ENCODE results near the gene RGR. TPM values are rescaled to one million over a fixed set of nuclear protein-coding genes. Genes with fewer than 3 reads are reported as not detected.
A peak's percentile ranks its signal among the peaks of the same experiment; 100 is the strongest.

The RGR gene
- total and polyA plus RNA-seq, 2 donors (not counting 1 experiment from before 2014, with no cell fraction given), result not detected

GRCh38 chr10:84256510-84257342 lies 11.9 kb downstream of the RGR start:
- H3K4me1 ChIP-seq (ENCODE audit: control insufficient read depth, extremely low read depth, insufficient read depth, low read length), result no peaks in the 10 kb centered on the region
- H3K4me2 ChIP-seq (ENCODE audit: extremely low read depth, insufficient read depth, low read length), result no peak overlapping the region
- no peaks in the 10 kb centered on the region for H4K20me1 ChIP-seq (ENCODE audit: control insufficient read depth, extremely low read depth, insufficient read depth, low read length)
- H3K36me3 ChIP-seq (ENCODE audit: control insufficient read depth, insufficient read depth, low read length), result no peaks in the 10 kb centered on the region
- H3K9ac ChIP-seq (ENCODE audit: insufficient read depth, low read length), result no peak overlapping the region
- no peak overlapping the region for H3K27ac ChIP-seq (ENCODE audit: insufficient read depth, low read length)
- no peaks in the 10 kb centered on the region for H3K79me2 ChIP-seq (ENCODE audit: control insufficient read depth, insufficient read depth, low read length)
- H2AFZ ChIP-seq (ENCODE audit: low read length), result no peak overlapping the region
- H3K4me3 ChIP-seq (replicated peaks in 1 of 4; ENCODE audit: control extremely low read depth in 1 of 4, insufficient read depth in 1 of 4, low read depth in 3 of 4, low read length in 4 of 4), result no peak overlapping the region
- no peaks in the 10 kb centered on the region for H3K9me3 ChIP-seq (ENCODE audit: control insufficient read depth, insufficient read depth, low read depth, low read length)
- DNase-seq (ENCODE audit: low read depth in 2 of 2), result peak; percentile 25 to 44
- TF ChIP-seq CTCF (conservative IDR thresholded peaks at IDR 0.05 in 1 of 2, IDR thresholded peaks at IDR 0.05 in 1 of 2; ENCODE audit: low read depth in 1 of 2, low read length in 2 of 2) (peak; percentile 43 to 69), EZH2 (IDR thresholded peaks at IDR 0.05; ENCODE audit: low read length, missing control alignments) (no peak)
- peaks cover 9% of the 10 kb centered on the region for H3K27me3 ChIP-seq (ENCODE audit: control insufficient read depth, insufficient read depth, low read length)

- Histone ChIP-seq H3K79me2 (ENCODE audit: control insufficient read depth, insufficient read depth, low read length) (no peaks in the 10 kb centered on the region), H3K27ac (ENCODE audit: insufficient read depth, low read length) (no peak overlapping the region), H3K4me3 (replicated peaks in 1 of 4; ENCODE audit: control extremely low read depth in 1 of 4, insufficient read depth in 1 of 4, low read depth in 3 of 4, low read length in 4 of 4) (no peak overlapping the region), H2AFZ (ENCODE audit: low read length) (no peak overlapping the region), H3K27me3 (ENCODE audit: control insufficient read depth, insufficient read depth, low read length) (peaks cover 9% of the 10 kb centered on the region), H3K9ac (ENCODE audit: insufficient read depth, low read length) (no peak overlapping the region), H3K4me2 (ENCODE audit: extremely low read depth, insufficient read depth, low read length) (no peak overlapping the region), H3K9me3 (ENCODE audit: control insufficient read depth, insufficient read depth, low read depth, low read length) (no peaks in the 10 kb centered on the region), H3K4me1 (ENCODE audit: control insufficient read depth, extremely low read depth, insufficient read depth, low read length) (no peaks in the 10 kb centered on the region), H4K20me1 (ENCODE audit: control insufficient read depth, extremely low read depth, insufficient read depth, low read length) (no peaks in the 10 kb centered on the region), H3K36me3 (ENCODE audit: control insufficient read depth, insufficient read depth, low read length) (no peaks in the 10 kb centered on the region)
- TF ChIP-seq EZH2 (IDR thresholded peaks at IDR 0.05; ENCODE audit: low read length, missing control alignments), result no peak
- TF ChIP-seq CTCF (conservative IDR thresholded peaks at IDR 0.05 in 1 of 2, IDR thresholded peaks at IDR 0.05 in 1 of 2; ENCODE audit: low read depth in 1 of 2, low read length in 2 of 2), result no peak
- no peak for DNase-seq (ENCODE audit: low read depth in 2 of 2)
Measured at GRCh38 chr10:84257343-84258020, 12.6 kb downstream of the RGR start.

GRCh38 chr10:84258034-84258695 lies 13.3 kb downstream of the RGR start:
- Histone ChIP-seq H3K27ac (ENCODE audit: insufficient read depth, low read length) (no peak overlapping the region), H3K4me1 (ENCODE audit: control insufficient read depth, extremely low read depth, insufficient read depth, low read length) (no peaks in the 10 kb centered on the region), H3K79me2 (ENCODE audit: control insufficient read depth, insufficient read depth, low read length) (no peaks in the 10 kb centered on the region), H3K36me3 (ENCODE audit: control insufficient read depth, insufficient read depth, low read length) (no peaks in the 10 kb centered on the region), H4K20me1 (ENCODE audit: control insufficient read depth, extremely low read depth, insufficient read depth, low read length) (no peaks in the 10 kb centered on the region), H2AFZ (ENCODE audit: low read length) (no peak overlapping the region), H3K9ac (ENCODE audit: insufficient read depth, low read length) (no peak overlapping the region), H3K27me3 (ENCODE audit: control insufficient read depth, insufficient read depth, low read length) (peaks cover 9% of the 10 kb centered on the region), H3K4me2 (ENCODE audit: extremely low read depth, insufficient read depth, low read length) (no peak overlapping the region), H3K9me3 (ENCODE audit: control insufficient read depth, insufficient read depth, low read depth, low read length) (no peaks in the 10 kb centered on the region), H3K4me3 (replicated peaks in 1 of 4; ENCODE audit: control extremely low read depth in 1 of 4, insufficient read depth in 1 of 4, low read depth in 3 of 4, low read length in 4 of 4) (no peak overlapping the region)
- DNase-seq (ENCODE audit: low read depth in 2 of 2), result no peak
- no peak for TF ChIP-seq EZH2 (IDR thresholded peaks at IDR 0.05; ENCODE audit: low read length, missing control alignments)
- TF ChIP-seq CTCF (conservative IDR thresholded peaks at IDR 0.05 in 1 of 2, IDR thresholded peaks at IDR 0.05 in 1 of 2; ENCODE audit: low read depth in 1 of 2, low read length in 2 of 2), result no peak

Data from fibroblast of lung (primary cell).